ENCODE results near the gene SLC50A1. TPM values are rescaled to one million over a fixed set of nuclear protein-coding genes. Genes with fewer than 3 reads are reported as not detected.

SLC50A1 gene
- total and polyA plus RNA-seq, 2 of the 8 experiments (the other 6 are each of a cell fraction or from before 2014, with no cell fraction given): 36.5 to 90.8 TPM

DNA sequence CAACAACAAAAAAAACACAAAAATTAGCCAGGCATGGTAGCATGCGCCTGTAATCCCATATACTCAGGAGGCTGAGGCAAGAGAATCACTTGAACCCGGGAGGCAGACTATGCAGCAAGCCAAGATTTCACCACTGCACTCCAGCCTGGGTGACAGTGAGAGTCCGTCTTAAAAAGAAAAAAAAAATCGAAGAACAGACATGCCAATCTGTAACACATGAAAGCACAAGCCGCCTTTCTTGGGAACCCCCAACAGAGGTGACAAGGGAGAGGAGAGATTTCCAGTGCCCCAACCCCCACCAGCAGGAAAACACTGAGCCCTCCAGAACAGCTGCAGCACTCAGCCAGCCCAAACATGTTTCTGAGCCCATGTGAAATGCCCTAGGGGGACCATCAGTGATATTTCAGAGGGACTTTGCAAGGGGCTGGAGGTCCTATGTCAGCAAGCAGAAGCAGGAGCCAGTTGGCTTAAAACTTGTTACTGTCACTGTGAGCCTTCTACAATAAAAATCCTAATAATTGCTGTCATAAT lies 22.1 kb upstream of the SLC50A1 start (continued):
- TF ChIP-seq, protein P1, sequence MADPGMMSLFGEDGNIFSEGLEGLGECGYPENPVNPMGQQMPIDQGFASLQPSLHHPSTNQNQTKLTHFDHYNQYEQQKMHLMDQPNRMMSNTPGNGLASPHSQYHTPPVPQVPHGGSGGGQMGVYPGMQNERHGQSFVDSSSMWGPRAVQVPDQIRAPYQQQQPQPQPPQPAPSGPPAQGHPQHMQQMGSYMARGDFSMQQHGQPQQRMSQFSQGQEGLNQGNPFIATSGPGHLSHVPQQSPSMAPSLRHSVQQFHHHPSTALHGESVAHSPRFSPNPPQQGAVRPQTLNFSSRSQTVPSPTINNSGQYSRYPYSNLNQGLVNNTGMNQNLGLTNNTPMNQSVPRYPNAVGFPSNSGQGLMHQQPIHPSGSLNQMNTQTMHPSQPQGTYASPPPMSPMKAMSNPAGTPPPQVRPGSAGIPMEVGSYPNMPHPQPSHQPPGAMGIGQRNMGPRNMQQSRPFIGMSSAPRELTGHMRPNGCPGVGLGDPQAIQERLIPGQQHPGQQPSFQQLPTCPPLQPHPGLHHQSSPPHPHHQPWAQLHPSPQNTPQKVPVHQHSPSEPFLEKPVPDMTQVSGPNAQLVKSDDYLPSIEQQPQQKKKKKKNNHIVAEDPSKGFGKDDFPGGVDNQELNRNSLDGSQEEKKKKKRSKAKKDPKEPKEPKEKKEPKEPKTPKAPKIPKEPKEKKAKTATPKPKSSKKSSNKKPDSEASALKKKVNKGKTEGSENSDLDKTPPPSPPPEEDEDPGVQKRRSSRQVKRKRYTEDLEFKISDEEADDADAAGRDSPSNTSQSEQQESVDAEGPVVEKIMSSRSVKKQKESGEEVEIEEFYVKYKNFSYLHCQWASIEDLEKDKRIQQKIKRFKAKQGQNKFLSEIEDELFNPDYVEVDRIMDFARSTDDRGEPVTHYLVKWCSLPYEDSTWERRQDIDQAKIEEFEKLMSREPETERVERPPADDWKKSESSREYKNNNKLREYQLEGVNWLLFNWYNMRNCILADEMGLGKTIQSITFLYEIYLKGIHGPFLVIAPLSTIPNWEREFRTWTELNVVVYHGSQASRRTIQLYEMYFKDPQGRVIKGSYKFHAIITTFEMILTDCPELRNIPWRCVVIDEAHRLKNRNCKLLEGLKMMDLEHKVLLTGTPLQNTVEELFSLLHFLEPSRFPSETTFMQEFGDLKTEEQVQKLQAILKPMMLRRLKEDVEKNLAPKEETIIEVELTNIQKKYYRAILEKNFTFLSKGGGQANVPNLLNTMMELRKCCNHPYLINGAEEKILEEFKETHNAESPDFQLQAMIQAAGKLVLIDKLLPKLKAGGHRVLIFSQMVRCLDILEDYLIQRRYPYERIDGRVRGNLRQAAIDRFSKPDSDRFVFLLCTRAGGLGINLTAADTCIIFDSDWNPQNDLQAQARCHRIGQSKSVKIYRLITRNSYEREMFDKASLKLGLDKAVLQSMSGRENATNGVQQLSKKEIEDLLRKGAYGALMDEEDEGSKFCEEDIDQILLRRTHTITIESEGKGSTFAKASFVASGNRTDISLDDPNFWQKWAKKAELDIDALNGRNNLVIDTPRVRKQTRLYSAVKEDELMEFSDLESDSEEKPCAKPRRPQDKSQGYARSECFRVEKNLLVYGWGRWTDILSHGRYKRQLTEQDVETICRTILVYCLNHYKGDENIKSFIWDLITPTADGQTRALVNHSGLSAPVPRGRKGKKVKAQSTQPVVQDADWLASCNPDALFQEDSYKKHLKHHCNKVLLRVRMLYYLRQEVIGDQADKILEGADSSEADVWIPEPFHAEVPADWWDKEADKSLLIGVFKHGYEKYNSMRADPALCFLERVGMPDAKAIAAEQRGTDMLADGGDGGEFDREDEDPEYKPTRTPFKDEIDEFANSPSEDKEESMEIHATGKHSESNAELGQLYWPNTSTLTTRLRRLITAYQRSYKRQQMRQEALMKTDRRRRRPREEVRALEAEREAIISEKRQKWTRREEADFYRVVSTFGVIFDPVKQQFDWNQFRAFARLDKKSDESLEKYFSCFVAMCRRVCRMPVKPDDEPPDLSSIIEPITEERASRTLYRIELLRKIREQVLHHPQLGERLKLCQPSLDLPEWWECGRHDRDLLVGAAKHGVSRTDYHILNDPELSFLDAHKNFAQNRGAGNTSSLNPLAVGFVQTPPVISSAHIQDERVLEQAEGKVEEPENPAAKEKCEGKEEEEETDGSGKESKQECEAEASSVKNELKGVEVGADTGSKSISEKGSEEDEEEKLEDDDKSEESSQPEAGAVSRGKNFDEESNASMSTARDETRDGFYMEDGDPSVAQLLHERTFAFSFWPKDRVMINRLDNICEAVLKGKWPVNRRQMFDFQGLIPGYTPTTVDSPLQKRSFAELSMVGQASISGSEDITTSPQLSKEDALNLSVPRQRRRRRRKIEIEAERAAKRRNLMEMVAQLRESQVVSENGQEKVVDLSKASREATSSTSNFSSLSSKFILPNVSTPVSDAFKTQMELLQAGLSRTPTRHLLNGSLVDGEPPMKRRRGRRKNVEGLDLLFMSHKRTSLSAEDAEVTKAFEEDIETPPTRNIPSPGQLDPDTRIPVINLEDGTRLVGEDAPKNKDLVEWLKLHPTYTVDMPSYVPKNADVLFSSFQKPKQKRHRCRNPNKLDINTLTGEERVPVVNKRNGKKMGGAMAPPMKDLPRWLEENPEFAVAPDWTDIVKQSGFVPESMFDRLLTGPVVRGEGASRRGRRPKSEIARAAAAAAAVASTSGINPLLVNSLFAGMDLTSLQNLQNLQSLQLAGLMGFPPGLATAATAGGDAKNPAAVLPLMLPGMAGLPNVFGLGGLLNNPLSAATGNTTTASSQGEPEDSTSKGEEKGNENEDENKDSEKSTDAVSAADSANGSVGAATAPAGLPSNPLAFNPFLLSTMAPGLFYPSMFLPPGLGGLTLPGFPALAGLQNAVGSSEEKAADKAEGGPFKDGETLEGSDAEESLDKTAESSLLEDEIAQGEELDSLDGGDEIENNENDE (IDR thresholded peaks at IDR 0.05; ENCODE audit: insufficient replicate concordance, low read length): no peak
- no peak for TF ChIP-seq TAF1 (IDR thresholded peaks at IDR 0.05; ENCODE audit: low read depth, low read length)
- no peak for TF ChIP-seq CEBPB (IDR thresholded peaks at IDR 0.05; ENCODE audit: low read depth, low read length)
- TF ChIP-seq HDAC2 (IDR thresholded peaks at IDR 0.05; ENCODE audit: borderline replicate concordance in 1 of 2, low read depth in 2 of 2, low read length in 2 of 2): no peak
- no peak for TF ChIP-seq TEAD4 (IDR thresholded peaks at IDR 0.05; ENCODE audit: low read depth, low read length)
- TF ChIP-seq KDM1A (IDR thresholded peaks at IDR 0.05; ENCODE audit: borderline replicate concordance, low read length): no peak
